CD8-positive, alpha-beta memory T cell (primary cell): Measurements from ENCODE around the gene ZNF230. TPM values are rescaled to one million over a fixed set of nuclear protein-coding genes. Genes with fewer than 3 reads are reported as not detected.

Source experiments
- polyA plus RNA-seq: library from polyadenylated mRNA; unstranded; fragments of 300-500 nt; fragmentation: Illumina TruSeq; gene quantifications from one replicate; pipeline ENCODE4 v1.2.3, GENCODE V29; 2021
- total RNA-seq, 2 experiments: library from RNA; stranded (reverse); gene quantifications; one replicate each; pipeline ENCODE4 v1.2.3, GENCODE V29; 2021

The ZNF230 gene
- total and polyA plus RNA-seq, 3 experiments from 2014 or later: 3.4 to 4.9 (median 3.9) TPM

Other genes with a start within 250 kb of the ZNF230 start
- gene SMG9, start 248.0 kb upstream of the ZNF230 start, total RNA-seq: 10 to 100 TPM; 85.8 to 91.3 TPM
- gene SMG9, start 248.0 kb upstream of the ZNF230 start, polyA plus RNA-seq: 11.0 TPM
- gene KCNN4, start 222.0 kb upstream of the ZNF230 start, total RNA-seq: 10 to 100 TPM; 93.8 to 97.6 TPM
- gene KCNN4, start 222.0 kb upstream of the ZNF230 start, polyA plus RNA-seq: 8.3 TPM
- gene LYPD5, start 200.5 kb upstream of the ZNF230 start, total RNA-seq: under 1 TPM; 0.68 to 0.80 TPM
- not detected for gene LYPD5, start 200.5 kb upstream of the ZNF230 start, polyA plus RNA-seq
- gene ZNF283, start 175.6 kb upstream of the ZNF230 start, total RNA-seq: 1 to 10 TPM; 5.8 to 6.3 TPM
- gene ZNF283, start 175.6 kb upstream of the ZNF230 start, polyA plus RNA-seq: 2.7 TPM
- 1 to 10 TPM in 1 of 2 experiments, under 1 TPM in 1; 0.83 to 1.4 TPM for gene ZNF404, start 119.0 kb upstream of the ZNF230 start, total RNA-seq
- gene ZNF404, start 119.0 kb upstream of the ZNF230 start, polyA plus RNA-seq: 3.5 TPM
- 10 to 100 TPM; 10.0 to 11.7 TPM for gene ZNF45, start 67.7 kb upstream of the ZNF230 start, total RNA-seq
- 15.0 TPM for gene ZNF45, start 67.7 kb upstream of the ZNF230 start, polyA plus RNA-seq
- 1 to 10 TPM; 1.7 to 1.8 TPM for gene ZNF221, start 51.7 kb upstream of the ZNF230 start, total RNA-seq
- gene ZNF221, start 51.7 kb upstream of the ZNF230 start, polyA plus RNA-seq: 3.3 TPM
- gene ZNF155, start 18.8 kb upstream of the ZNF230 start, total RNA-seq: 1 to 10 TPM; 5.0 to 5.4 TPM
- gene ZNF155, start 18.8 kb upstream of the ZNF230 start, polyA plus RNA-seq: 5.8 TPM
- gene ZNF222, start 22.4 kb downstream of the ZNF230 start, total RNA-seq: 1 to 10 TPM; 2.5 to 3.3 TPM
- gene ZNF222, start 22.4 kb downstream of the ZNF230 start, polyA plus RNA-seq: 3.2 TPM
- gene ZNF223, start 49.1 kb downstream of the ZNF230 start, total RNA-seq: 1 to 10 TPM; 1.3 to 1.9 TPM
- gene ZNF223, start 49.1 kb downstream of the ZNF230 start, polyA plus RNA-seq: 2.7 TPM
- 1 to 10 TPM; 2.4 to 2.7 TPM for gene ZNF284, start 69.2 kb downstream of the ZNF230 start, total RNA-seq
- 0.91 TPM for gene ZNF284, start 69.2 kb downstream of the ZNF230 start, polyA plus RNA-seq
- gene ZNF224, start 91.4 kb downstream of the ZNF230 start, total RNA-seq: 10 to 100 TPM; 19.6 to 20.6 TPM
- gene ZNF224, start 91.4 kb downstream of the ZNF230 start, polyA plus RNA-seq: 11.9 TPM
- 1 to 10 TPM; 3.3 to 3.5 TPM for gene ZNF225, start 110.4 kb downstream of the ZNF230 start, total RNA-seq
- 3.6 TPM for gene ZNF225, start 110.4 kb downstream of the ZNF230 start, polyA plus RNA-seq
- 1 to 10 TPM; 9.4 to 9.5 TPM for gene ZNF234, start 138.6 kb downstream of the ZNF230 start, total RNA-seq
- 5.2 TPM for gene ZNF234, start 138.6 kb downstream of the ZNF230 start, polyA plus RNA-seq
- 1 to 10 TPM; 8.6 to 9.4 TPM for gene ZNF226, start 162.1 kb downstream of the ZNF230 start, total RNA-seq
- 24.8 TPM for gene ZNF226, start 162.1 kb downstream of the ZNF230 start, polyA plus RNA-seq
- 10 to 100 TPM; 22.1 to 24.0 TPM for gene ZNF227, start 209.6 kb downstream of the ZNF230 start, total RNA-seq
- gene ZNF227, start 209.6 kb downstream of the ZNF230 start, polyA plus RNA-seq: 11.4 TPM